GM12891 (cell line): ENCODE results near the gene MICA.
A peak's percentile ranks its signal among the peaks of the same experiment; 100 is the strongest.
"Not testable (repeated sequence)": the region's sequence is repeated elsewhere in the genome, so short reads cannot be mapped to it uniquely, and the experiment has no call there.

ENCODE experiments used
- DNase-seq: peaks from one replicate; pipeline ENCODE4 v3.0.0; 2011; ENCODE audit warnings: low spot score; ENCODE audit not compliant: insufficient read length
- FAIRE-seq: peaks from 2 replicates; lab custom pipeline; 2011; peaks lifted over from hg19 to GRCh38; lab: Jason Lieb, UNC
- PAX5 ChIP-seq: IDR thresholded peaks from 2 replicates; pipeline ENCODE4 v1.6.1; 2011; ENCODE audit warnings: low read length, moderate library complexity, mild to moderate bottlenecking; ENCODE audit not compliant: insufficient read depth, severe bottlenecking
- POLR2A ChIP-seq: IDR thresholded peaks from 2 replicates; pipeline ENCODE4 v1.6.1; 2011; ENCODE audit warnings: low read depth, low read length, control low read depth
- POLR2AphosphoS5 ChIP-seq: IDR thresholded peaks from 2 replicates; pipeline ENCODE4 v1.6.1; 2011; ENCODE audit warnings: low read depth, low read length, control low read depth
- POU2F2 ChIP-seq: IDR thresholded peaks from 2 replicates; pipeline ENCODE4 v1.6.1; 2011; ENCODE audit warnings: low read depth, mild to moderate bottlenecking, control low read depth, low read length, moderate library complexity
- SPI1 ChIP-seq: IDR thresholded peaks from 2 replicates; pipeline ENCODE4 v1.6.1; 2011; ENCODE audit warnings: low read depth, low read length, control low read depth
- TAF1 ChIP-seq: IDR thresholded peaks from 2 replicates; pipeline ENCODE4 v1.6.1; 2011; ENCODE audit warnings: low read depth, low read length, control low read depth

MICA gene

GRCh38 chr6:31379850-31380249 lies 23.5 kb upstream of the MICA start:
- DNase-seq (no peak), FAIRE-seq (no peak)
- TF ChIP-seq POLR2A, result no peak
- no peak for TF ChIP-seq PAX5
- no peak for TF ChIP-seq TAF1
- TF ChIP-seq SPI1, result no peak
- no peak for TF ChIP-seq POU2F2
- no peak for TF ChIP-seq POLR2AphosphoS5

- DNase-seq, result no peak
- TF ChIP-seq POLR2AphosphoS5 (no peak), PAX5 (no peak), SPI1 (no peak), TAF1 (no peak), POLR2A (no peak), POU2F2 (no peak)
- no peak for FAIRE-seq
Measured at GRCh38 chr6:31381666-31382065, 21.7 kb upstream of the MICA start.

DNA sequence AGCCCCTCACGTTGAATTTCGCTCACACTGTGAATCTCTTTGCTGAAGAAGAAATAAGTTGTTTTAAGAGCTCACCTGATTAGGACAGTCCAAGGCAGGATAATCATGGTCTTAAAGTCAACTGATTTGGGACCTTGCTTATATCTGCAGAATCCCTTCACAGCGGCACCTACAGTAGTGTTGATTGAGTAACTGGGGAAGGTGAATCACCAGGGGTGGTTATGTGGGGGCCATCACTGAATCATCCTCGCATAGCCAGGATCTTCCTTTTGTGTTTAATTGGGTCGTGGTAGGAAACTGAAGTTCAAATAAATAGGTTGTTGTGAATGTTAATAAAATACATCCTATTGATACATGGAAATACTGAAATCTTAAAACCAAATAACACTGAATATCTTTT lies 20.2 kb upstream of the MICA start:
- TF ChIP-seq PAX5, result no peak
- no peak for TF ChIP-seq POU2F2
- no peak for TF ChIP-seq POLR2A
- TF ChIP-seq POLR2AphosphoS5, result no peak
- TF ChIP-seq SPI1, result no peak
- no peak for TF ChIP-seq TAF1
- DNase-seq (no peak), FAIRE-seq (no peak)

DNA sequence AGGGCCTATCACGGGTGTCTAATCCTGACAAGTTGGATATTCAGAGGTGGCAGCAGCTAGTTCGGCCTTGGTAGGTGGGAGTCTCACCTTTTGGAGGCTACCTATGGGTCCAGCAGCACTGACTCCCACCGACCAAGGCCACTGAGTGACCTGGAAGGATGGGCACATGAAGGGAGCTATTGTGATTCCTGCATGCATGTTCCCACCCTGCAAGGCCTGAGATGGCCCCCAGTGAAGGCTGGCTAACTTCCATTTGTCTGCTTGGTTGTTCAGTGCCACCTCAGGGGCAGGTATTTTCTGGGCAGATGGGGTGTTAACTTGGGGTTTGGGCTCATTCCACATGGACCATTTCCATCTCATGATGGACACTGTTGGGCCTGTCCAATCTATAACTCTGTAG lies 18.4 kb upstream of the MICA start:
- no peak for TF ChIP-seq PAX5
- TF ChIP-seq POLR2AphosphoS5, result no peak
- TF ChIP-seq SPI1, result no peak
- no peak for TF ChIP-seq TAF1
- no peak for TF ChIP-seq POU2F2
- TF ChIP-seq POLR2A, result no peak
- no peak for FAIRE-seq
- DNase-seq, result no peak

GRCh38 chr6:31386099-31386498 lies 17.3 kb upstream of the MICA start:
- DNase-seq, result no peak
- TF ChIP-seq POU2F2 (no peak), TAF1 (no peak), SPI1 (no peak), POLR2AphosphoS5 (no peak), PAX5 (no peak), POLR2A (no peak)
- FAIRE-seq, result no peak

GRCh38 chr6:31386977-31387376 lies 16.4 kb upstream of the MICA start:
- no peak for TF ChIP-seq POLR2AphosphoS5
- no peak for TF ChIP-seq TAF1
- no peak for TF ChIP-seq SPI1
- no peak for TF ChIP-seq POLR2A
- TF ChIP-seq PAX5, result no peak
- no peak for TF ChIP-seq POU2F2
- DNase-seq (no peak), FAIRE-seq (no peak)

DNA sequence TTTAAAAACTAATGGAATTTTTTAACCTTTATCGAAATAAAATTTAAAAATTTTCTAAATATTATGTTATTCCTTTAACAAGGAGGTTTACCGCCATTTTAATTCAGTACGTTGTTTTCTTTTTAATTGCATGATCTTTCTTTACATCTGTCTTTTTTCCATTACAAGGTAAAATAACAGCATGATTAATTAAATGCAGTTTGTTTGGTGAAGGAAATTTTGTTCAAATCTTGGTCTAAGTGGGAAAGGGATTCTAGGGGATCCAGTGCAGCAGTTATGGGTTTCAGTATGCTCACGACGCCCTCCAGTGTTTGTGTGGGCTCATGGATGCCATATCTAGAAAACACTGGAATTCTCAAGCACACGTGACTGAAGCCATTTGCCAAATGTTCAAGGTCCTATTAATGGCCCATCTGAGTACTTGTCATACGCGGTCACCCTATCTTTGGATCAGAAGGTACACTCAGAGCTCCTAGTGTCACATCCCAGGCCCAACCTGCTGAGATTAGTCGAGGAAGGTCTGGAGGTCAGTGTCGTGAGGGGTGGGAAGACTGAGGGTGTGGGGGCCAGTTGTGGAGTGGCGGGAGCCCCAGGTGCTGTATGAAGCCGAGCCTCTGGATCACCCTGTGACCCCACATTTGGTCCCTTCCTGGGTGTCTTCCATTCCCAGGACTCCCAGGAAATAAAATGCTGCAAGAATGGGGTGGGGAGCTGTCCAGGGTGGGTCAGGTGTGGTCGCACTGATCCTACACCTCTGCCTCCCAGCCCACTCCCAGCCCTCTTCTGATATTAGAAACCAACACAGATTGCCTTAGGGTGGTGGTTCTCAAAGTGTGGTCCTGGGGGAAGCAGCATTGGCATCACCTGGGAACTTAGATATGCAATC lies 14.2 kb upstream of the MICA start:
- FAIRE-seq, result peak; percentile 41
- DNase-seq, result not testable (repeated sequence)

- FAIRE-seq, DNase-seq: not testable (repeated sequence)
Measured at GRCh38 chr6:31389802-31390132, 13.6 kb upstream of the MICA start.

DNA sequence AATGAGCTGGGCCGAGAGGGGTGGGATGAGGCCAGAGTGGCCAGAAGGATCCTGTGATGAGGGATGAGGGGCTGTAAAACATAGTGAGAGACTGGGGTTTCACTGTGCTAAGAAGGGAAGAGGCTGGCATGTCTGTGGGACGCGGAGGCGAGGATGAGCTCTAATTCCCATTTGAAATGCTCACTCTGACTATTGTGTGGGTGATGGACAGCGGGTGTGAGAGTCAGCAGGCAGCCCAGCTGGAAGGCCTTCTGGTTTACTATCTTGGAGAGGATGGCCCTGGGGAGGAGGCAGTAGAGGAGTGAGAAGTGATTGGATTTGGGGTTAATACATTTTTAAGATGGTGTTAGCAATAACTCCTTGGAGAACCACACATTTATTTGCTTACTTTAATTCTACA lies 9.5 kb upstream of the MICA start:
- no peak for TF ChIP-seq TAF1
- TF ChIP-seq POU2F2, result no peak
- TF ChIP-seq POLR2A, result no peak
- TF ChIP-seq SPI1, result no peak
- no peak for TF ChIP-seq PAX5
- TF ChIP-seq POLR2AphosphoS5, result no peak
- FAIRE-seq (no peak), DNase-seq (no peak)

DNA sequence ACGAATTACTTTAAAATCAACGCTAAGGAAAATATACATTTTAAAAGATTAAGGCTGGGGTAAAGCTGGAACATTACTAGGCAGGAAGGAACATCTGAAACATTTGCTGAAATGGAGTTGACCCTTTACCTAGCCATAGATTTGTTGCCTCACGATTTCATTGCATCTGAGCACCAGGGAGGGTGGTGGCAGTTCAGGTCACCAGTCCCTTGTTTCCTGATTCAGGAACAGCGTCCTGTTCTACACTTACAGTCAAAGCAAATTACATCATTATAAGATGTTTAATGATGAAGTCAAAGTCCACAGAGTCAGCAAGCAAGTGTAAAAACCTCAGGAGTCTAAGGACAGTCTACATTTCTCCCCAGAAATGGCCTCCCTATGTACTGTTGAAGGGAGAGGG lies 9.0 kb upstream of the MICA start:
- DNase-seq (no peak), FAIRE-seq (no peak)
- TF ChIP-seq POLR2AphosphoS5 (no peak), POU2F2 (no peak), POLR2A (no peak), SPI1 (no peak), PAX5 (no peak)
